HG03103 (cell line): ENCODE measurements around the gene CBX2.

Experiments used
- ATAC-seq: cut with Tn5 transposase; IDR thresholded peaks from one replicate; pipeline ENCODE4 v1.9.1; 2021; ENCODE audit warnings: low read depth; ENCODE audit not compliant: unreplicated experiment

The CBX2 gene

DNA sequence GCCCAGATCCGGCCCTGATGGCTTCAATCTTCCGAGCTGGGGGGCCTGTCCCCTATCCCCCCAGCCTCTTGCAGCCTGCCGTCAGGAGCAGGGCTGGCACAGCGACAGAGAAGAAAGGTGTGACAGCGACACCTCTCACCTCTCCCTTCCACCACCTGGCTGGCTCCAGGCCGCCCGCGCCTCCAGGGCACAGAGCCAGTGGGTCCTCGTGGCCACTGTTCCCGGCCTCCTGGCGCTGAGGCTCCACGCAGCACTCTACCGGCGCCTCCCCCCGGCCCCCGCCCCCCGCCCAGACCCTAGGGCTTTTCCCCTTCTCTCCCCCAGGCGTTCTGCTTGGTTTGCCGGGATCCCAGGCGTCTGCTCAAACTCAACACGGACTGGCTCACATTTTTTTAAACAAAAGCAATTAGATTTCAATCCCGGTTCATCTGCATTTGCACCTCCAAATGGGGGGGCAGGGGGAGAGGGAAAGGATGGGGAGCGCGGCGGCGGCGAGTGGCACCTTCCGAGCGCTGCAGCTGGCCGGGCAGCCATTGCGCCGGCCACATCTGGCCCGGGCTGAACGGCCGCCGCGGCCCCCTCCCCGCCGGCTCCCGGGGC lies 31.7 kb downstream of the CBX2 start:
- ATAC-seq: no peak

GRCh38 chr17:79810130-79811010 lies 32.4 kb downstream of the CBX2 start:
- no peak for ATAC-seq

- ATAC-seq: no peak
These were observed 33.3 kb downstream of the CBX2 start for GRCh38 chr17:79811011-79811867.

GRCh38 chr17:79811868-79812352 lies 34.0 kb downstream of the CBX2 start:
- ATAC-seq: no peak

DNA sequence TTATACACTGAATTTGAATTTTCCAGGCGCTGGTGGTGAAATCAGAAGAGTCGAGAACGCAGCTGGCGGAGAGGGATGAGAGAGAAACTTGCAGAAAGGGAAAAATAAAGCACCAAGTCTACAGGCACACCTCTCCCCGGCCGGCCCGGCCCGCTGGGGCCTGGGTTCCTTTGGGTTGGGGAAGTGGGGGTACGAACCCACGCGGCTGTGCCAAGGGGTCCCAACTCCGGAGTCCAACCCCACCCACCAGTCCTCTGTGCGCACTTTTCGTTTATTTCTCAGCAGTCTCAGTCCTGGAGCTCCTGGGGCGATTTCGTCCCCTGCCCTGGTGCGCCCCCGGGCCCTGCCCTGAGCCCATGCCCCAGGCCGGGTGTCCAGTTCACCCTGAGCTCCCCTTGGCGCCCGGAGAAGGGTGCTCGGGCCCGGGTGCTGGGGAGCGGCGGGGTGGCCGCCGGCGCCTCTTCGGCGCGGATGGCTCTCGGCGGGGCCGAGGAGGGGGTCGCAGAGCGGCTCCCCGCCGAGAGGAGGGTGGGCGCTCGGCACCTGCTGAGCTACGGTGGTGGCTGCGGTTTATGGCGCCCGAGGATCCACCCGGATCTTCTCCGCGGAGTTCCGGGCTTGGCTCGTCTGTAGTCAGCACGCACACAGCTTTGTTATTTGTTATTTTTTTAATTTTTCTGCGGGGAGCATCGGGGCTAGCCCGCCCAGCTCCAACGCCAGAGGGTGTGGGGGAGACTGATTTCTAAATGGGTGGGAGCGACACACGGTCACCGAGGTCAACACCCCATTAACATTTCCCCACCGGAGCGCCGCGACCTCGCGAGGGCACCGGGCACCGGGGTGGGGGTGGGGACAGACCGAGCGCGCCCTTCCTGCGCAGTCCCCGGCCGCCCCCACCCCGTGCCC lies 34.7 kb downstream of the CBX2 start:
- ATAC-seq: no peak

DNA sequence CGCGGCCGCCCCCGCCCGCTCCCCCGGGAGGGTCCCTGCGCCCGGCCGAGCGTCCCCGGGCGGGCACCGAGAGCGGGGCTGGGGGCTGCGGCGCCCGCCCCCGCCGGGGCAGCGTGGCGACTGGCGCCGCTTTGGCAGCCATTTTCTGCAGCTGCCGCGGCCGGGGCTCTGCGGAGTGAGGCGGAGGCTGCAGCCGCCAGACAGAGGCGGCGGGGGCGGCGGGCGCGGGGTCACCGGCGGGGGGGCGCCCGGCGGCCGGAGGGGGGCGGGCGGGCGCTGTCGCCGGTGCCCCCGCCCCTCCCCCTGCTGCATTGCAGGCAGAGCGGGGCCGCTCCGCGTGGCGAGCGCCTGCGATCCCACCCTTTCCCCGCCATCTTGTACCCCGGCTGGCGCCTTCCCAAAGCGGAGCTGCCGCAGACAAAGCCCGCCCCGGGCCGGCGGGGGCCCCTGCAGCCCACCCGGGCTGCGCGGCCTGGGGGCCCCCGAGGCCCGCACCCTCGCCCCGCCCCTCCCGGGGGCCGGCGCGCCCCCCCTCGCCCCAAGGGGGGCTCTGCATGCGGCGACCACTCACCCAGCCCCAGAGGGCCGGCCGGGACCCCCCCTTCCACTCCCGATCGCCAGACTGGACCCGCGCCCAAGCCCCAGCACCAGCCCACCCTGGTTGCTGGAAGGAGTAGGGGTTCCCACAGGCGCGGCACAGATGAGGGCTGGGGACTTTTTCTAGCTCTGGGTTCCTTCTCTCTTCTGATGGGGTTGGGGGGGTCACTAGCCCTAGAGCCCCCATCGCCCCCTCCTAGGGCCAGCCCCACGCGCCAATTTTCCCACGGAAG lies 35.6 kb downstream of the CBX2 start:
- ATAC-seq: no peak

DNA sequence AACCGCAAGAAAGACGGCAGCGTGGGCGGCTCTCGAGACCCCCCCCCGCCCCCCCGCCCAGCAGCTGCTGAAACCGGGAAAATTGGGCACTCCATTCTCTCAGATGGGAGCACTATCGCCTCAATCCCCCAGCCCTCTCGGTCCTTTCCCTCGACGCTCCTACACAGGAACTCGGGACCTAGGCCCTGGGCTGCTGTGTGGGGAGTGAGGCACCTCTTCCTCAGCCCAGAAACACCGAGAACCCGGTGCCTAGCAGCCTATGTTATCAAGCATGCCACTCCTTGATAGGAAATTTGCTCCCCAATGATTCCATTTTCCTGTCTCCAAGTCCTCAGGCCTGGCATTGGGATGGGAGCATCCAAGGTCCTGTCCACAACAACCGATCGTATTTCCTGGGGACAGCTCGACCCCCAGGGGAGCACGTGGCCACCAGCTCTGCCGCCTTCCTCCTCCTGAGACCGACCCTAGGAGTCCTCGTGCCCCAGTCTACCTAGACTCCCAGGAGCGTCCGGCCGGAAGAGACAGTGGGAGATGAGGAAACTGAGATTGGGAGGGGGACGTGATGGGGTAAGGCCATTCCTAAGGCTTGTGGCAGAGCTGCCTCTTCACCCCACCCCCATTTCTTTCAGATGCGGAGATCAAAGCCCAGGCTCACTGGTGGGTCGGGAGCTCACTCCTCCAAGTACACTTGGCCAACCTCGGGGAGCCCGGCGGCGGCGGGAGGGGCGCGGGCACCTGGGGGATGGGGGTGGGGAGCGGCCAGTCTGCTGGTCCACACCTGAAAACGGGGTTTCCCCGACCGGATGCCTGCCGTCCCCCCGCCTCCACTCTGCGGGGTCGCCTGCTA lies 36.4 kb downstream of the CBX2 start:
- no peak for ATAC-seq

GRCh38 chr17:79814974-79815835 lies 37.3 kb downstream of the CBX2 start:
- ATAC-seq: no peak

DNA sequence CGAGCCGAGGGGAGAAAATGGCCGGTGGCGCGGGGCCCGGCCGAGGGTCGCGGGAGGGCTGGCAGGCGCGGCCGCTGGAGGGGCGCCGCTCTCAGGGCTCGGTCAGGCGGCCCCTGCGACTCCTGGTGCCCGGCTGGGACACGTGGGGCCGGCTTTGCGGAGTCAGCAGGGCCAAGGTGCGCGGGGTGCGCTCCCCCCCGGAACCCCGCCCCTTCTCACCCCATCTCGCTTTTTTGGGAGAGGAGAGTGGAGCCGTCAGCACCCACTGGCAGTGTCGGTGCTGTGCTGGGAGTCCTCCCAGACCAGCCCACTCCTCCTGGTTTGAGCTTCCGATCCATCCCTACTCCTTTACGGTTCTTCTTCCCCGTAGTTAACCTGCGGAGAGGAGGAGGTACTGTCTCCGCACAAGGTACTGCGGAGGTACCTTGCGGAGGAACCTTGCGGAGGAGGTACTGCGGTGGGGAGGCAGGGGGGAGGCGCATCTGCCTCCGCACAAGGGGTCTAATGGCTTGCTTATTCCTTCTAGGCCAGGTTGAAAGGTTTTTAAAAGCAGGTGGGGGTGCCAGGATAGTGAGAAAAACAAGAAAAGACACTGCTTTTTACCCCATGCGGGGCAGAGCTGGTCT lies 38.0 kb downstream of the CBX2 start:
- ATAC-seq: no peak

GRCh38 chr17:79818026-79818758 lies 40.2 kb downstream of the CBX2 start:
- no peak for ATAC-seq

DNA sequence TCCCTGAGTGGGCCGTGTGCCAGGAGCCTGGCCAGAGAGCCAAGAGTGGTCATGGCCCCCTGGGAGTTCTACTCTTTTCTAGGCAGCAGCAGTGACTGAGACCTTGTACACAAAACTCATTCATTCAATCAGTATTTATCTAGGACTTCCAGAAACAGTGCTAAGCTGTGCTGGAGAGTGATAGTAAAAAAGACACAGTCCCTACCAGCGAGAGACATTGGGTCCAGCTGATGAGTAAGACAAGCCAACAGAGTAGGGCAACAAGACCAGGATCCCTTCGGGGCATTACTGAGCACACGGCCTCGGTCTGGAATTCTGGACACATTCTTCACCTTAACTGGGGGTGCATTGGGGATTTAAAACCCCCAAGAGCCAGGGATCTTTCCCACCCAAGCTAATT lies 41.1 kb downstream of the CBX2 start:
- no peak for ATAC-seq

- ATAC-seq: no peak
These were observed 41.8 kb downstream of the CBX2 start for GRCh38 chr17:79819534-79820276.

- ATAC-seq: no peak
These were observed 43.0 kb downstream of the CBX2 start for GRCh38 chr17:79820959-79821330.

GRCh38 chr17:79821331-79822095 lies 43.6 kb downstream of the CBX2 start:
- no peak for ATAC-seq

GRCh38 chr17:79822583-79823124 lies 44.7 kb downstream of the CBX2 start:
- no peak for ATAC-seq
